Liver (tissue), 9 donors: ENCODE data around the gene PYCARD. TPM values are rescaled to one million over a fixed set of nuclear protein-coding genes. Genes with fewer than 3 reads are reported as not detected.

Experiments
- DNase-seq: peaks from one replicate; pipeline ENCODE4 v3.0.0-alpha.2; 2017; ENCODE audit warnings: low spot score
- H3K27ac ChIP-seq, 2 donors: one replicate each; pipeline ENCODE4 v1.7.0; 2013; ENCODE audit warnings: inconsistent platforms in 2 of 2, low read length in 2 of 2, control low read depth in 1 of 2, low read depth in 1 of 2, mild to moderate bottlenecking in 1 of 2
- H3K27me3 ChIP-seq, 4 donors: one replicate each; pipeline versions ENCODE4 v1.6.1 to v1.7.0; 2013; ENCODE audit warnings: low read length in 3 of 4, inconsistent platforms in 1 of 4, mild to moderate bottlenecking in 1 of 4, moderate library complexity in 1 of 4; ENCODE audit not compliant: control insufficient read depth in 4 of 4, insufficient read depth in 4 of 4
- H3K36me3 ChIP-seq, 4 donors: one replicate each; pipeline versions ENCODE4 v1.6.1 to v1.7.0; 2013; ENCODE audit warnings: low read length in 3 of 4, mild to moderate bottlenecking in 3 of 4, low read depth in 1 of 4, moderate library complexity in 1 of 4; ENCODE audit not compliant: control insufficient read depth in 4 of 4, insufficient read depth in 3 of 4
- H3K4me1 ChIP-seq, 4 donors: one replicate each; pipeline versions ENCODE4 v1.6.1 to v1.7.0; 2013; ENCODE audit warnings: low read length in 3 of 4, mild to moderate bottlenecking in 3 of 4, moderate library complexity in 1 of 4; ENCODE audit not compliant: control insufficient read depth in 4 of 4, insufficient read depth in 4 of 4
- H3K4me3 ChIP-seq, 3 donors: one replicate each; pipeline versions ENCODE4 v1.6.1 to v1.7.0; 2013; ENCODE audit warnings: low read length in 3 of 3, control low read depth in 1 of 3, low read depth in 1 of 3, mild to moderate bottlenecking in 1 of 3
- H3K9ac ChIP-seq, 2 donors: one replicate each; pipeline ENCODE4 v1.7.0; 2013; ENCODE audit warnings: low read length in 2 of 2, mild to moderate bottlenecking in 2 of 2, moderate library complexity in 2 of 2, control low read depth in 1 of 2, low read depth in 1 of 2
- H3K9me3 ChIP-seq, 4 donors: one replicate each; pipeline versions ENCODE4 v1.6.1 to v1.7.0; 2013; ENCODE audit warnings: low read length in 3 of 4; ENCODE audit not compliant: control insufficient read depth in 4 of 4
- ATF3 ChIP-seq: IDR thresholded peaks from 2 replicates; pipeline ENCODE4 v1.6.1; 2016; ENCODE audit warnings: antibody characterized with exemption
- EGR1 ChIP-seq, 2 donors: IDR thresholded peaks; 2 replicates each; pipeline ENCODE4 v1.6.1; 2016 to 2018; ENCODE audit warnings: antibody characterized with exemption in 2 of 2, low read depth in 2 of 2
- FOXA1 ChIP-seq: IDR thresholded peaks from 2 replicates; pipeline ENCODE4 v1.6.1; 2016; ENCODE audit warnings: antibody characterized with exemption
- FOXA2 ChIP-seq: IDR thresholded peaks from 2 replicates; pipeline ENCODE4 v1.6.1; 2016; ENCODE audit warnings: antibody characterized with exemption
- GABPA ChIP-seq, 2 donors: IDR thresholded peaks in 1 of 2; conservative IDR thresholded peaks in 1 of 2; 2 replicates each; pipeline ENCODE4 v1.6.1; 2016; ENCODE audit warnings: antibody characterized with exemption in 2 of 2, mild to moderate bottlenecking in 1 of 2, moderate library complexity in 1 of 2
- HNF4A ChIP-seq, 2 donors: conservative IDR thresholded peaks; 2 replicates each; pipeline ENCODE4 v1.6.1; 2016; ENCODE audit warnings: antibody characterized with exemption in 2 of 2, mild to moderate bottlenecking in 2 of 2
- HNF4G ChIP-seq: IDR thresholded peaks from 2 replicates; pipeline ENCODE4 v1.6.1; 2016; ENCODE audit warnings: antibody characterized with exemption
- JUND ChIP-seq, 2 donors: IDR thresholded peaks; 2 replicates each; pipeline ENCODE4 v1.6.1; 2016; ENCODE audit warnings: antibody characterized with exemption in 2 of 2
- NR2F2 ChIP-seq: IDR thresholded peaks from 2 replicates; pipeline ENCODE4 v1.6.1; 2016; ENCODE audit warnings: antibody characterized with exemption
- RAD21 ChIP-seq, 2 donors: IDR thresholded peaks; 2 replicates each; pipeline ENCODE4 v1.6.1; 2016; ENCODE audit warnings: antibody characterized with exemption in 2 of 2, mild to moderate bottlenecking in 2 of 2
- RXRA ChIP-seq, 2 donors: IDR thresholded peaks; 2 replicates each; pipeline ENCODE4 v1.6.1; 2017 to 2018; ENCODE audit warnings: antibody characterized with exemption in 2 of 2, mild to moderate bottlenecking in 1 of 2
- SP1 ChIP-seq: IDR thresholded peaks from 2 replicates; pipeline ENCODE4 v1.6.1; 2018; ENCODE audit warnings: antibody characterized with exemption, mild to moderate bottlenecking
- TAF1 ChIP-seq: conservative IDR thresholded peaks from 2 replicates; pipeline ENCODE4 v1.6.1; 2016; ENCODE audit warnings: antibody characterized with exemption, mild to moderate bottlenecking
- YY1 ChIP-seq: IDR thresholded peaks from 2 replicates; pipeline ENCODE4 v1.6.1; 2016; ENCODE audit warnings: antibody characterized with exemption, mild to moderate bottlenecking
- WGBS: extraction: QIAGEN DNeasy Blood & Tissue Kit; methylation state at CpG from one replicate; pipeline ENCODE4 v1.1.7; 2013; 5-methylcytosine and 5-hydroxymethylcytosine counted together
- polyA plus RNA-seq, 2 donors: library from polyadenylated mRNA; stranded (reverse) in 1 of 2; unstranded in 1 of 2; fragments of 200-250 nt in 1 of 2; fragments of >200 nt in 1 of 2; fragmentation: Nextera tagmentation in 1 of 2; extraction: Ambion mirVana in 1 of 2; gene quantifications; one replicate each; pipeline versions ENCODE4 v1.2.1 to v1.2.3, GENCODE V29; 2013 to 2015
- total RNA-seq, 2 donors: library from RNA; depleted of rRNA; stranded (reverse); fragments of >200 nt; gene quantifications; one replicate each; pipeline ENCODE4 v1.2.3, GENCODE V29; 2014
- TF ChIP-seq, protein P1 (sequence below): fragments of 150-350 bp; IDR thresholded peaks from 2 replicates; pipeline ENCODE4 v1.5.1; 2017; ENCODE audit warnings: improper control_type of control experiment, low read depth, low read length; ENCODE audit not compliant: missing input control
- TF ChIP-seq, protein P2 (sequence below): IDR thresholded peaks from 2 replicates; pipeline ENCODE4 v1.6.1; 2016; ENCODE audit warnings: antibody characterized with exemption
- TF ChIP-seq, protein P3 (sequence below): IDR thresholded peaks from 2 replicates; pipeline ENCODE4 v1.6.1; 2016; ENCODE audit warnings: antibody characterized with exemption
- TF ChIP-seq, protein P4 (sequence below): IDR thresholded peaks from 2 replicates; pipeline ENCODE4 v1.6.1; 2016; ENCODE audit warnings: antibody characterized with exemption, mild to moderate bottlenecking
- donor health status: healthy.
- donor health status: healthy.
- donor health status: healthy.
- donor health status: healthy.
- donor health status: healthy.

Gene PYCARD
- total and polyA plus RNA-seq, 4 donors = 6.7 to 35.9 (median 10.8) TPM

- TF ChIP-seq, protein P1, sequence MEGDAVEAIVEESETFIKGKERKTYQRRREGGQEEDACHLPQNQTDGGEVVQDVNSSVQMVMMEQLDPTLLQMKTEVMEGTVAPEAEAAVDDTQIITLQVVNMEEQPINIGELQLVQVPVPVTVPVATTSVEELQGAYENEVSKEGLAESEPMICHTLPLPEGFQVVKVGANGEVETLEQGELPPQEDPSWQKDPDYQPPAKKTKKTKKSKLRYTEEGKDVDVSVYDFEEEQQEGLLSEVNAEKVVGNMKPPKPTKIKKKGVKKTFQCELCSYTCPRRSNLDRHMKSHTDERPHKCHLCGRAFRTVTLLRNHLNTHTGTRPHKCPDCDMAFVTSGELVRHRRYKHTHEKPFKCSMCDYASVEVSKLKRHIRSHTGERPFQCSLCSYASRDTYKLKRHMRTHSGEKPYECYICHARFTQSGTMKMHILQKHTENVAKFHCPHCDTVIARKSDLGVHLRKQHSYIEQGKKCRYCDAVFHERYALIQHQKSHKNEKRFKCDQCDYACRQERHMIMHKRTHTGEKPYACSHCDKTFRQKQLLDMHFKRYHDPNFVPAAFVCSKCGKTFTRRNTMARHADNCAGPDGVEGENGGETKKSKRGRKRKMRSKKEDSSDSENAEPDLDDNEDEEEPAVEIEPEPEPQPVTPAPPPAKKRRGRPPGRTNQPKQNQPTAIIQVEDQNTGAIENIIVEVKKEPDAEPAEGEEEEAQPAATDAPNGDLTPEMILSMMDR = no peak
- TF ChIP-seq, protein P2, sequence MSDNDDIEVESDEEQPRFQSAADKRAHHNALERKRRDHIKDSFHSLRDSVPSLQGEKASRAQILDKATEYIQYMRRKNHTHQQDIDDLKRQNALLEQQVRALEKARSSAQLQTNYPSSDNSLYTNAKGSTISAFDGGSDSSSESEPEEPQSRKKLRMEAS = no peak
- no peak for TF ChIP-seq ATF3
- TF ChIP-seq GABPA (IDR thresholded peaks at IDR 0.05 in 1 of 2, conservative IDR thresholded peaks at IDR 0.05 in 1 of 2) = no peak
- no peak for TF ChIP-seq NR2F2
These were observed 13.8 kb downstream of the PYCARD start (continued) for GRCh38 chr16:31188450-31189411.

GRCh38 chr16:31187808-31188189, 14.8 kb downstream of the PYCARD start:
- no peak for DNase-seq
- H3K9ac ChIP-seq = no peak overlapping the region
- H3K4me1 ChIP-seq = peaks cover 0 to 10% (median 4%) of the 10 kb centered on the region in 4 donors
- H3K27ac ChIP-seq = no peak overlapping the region
- H3K36me3 ChIP-seq = peaks cover 23 to 93% (median 90%) of the 10 kb centered on the region in 4 donors
- TF ChIP-seq FOXA2 (no peak), HNF4G (no peak), NR2F2 (no peak), HNF4A (conservative IDR thresholded peaks at IDR 0.05) (no peak), FOXA1 (no peak), SP1 (no peak), GABPA (IDR thresholded peaks at IDR 0.05 in 1 of 2, conservative IDR thresholded peaks at IDR 0.05 in 1 of 2) (no peak), YY1 (no peak), ATF3 (no peak), RAD21 (IDR thresholded peaks at IDR 0.05) (no peak), JUND (IDR thresholded peaks at IDR 0.05) (no peak), RXRA (IDR thresholded peaks at IDR 0.05) (no peak), TAF1 (no peak), EGR1 (IDR thresholded peaks at IDR 0.05; ENCODE audit: low read depth in 2 of 2) (no peak)
- TF ChIP-seq, protein P2 = no peak
- TF ChIP-seq, protein P3, sequence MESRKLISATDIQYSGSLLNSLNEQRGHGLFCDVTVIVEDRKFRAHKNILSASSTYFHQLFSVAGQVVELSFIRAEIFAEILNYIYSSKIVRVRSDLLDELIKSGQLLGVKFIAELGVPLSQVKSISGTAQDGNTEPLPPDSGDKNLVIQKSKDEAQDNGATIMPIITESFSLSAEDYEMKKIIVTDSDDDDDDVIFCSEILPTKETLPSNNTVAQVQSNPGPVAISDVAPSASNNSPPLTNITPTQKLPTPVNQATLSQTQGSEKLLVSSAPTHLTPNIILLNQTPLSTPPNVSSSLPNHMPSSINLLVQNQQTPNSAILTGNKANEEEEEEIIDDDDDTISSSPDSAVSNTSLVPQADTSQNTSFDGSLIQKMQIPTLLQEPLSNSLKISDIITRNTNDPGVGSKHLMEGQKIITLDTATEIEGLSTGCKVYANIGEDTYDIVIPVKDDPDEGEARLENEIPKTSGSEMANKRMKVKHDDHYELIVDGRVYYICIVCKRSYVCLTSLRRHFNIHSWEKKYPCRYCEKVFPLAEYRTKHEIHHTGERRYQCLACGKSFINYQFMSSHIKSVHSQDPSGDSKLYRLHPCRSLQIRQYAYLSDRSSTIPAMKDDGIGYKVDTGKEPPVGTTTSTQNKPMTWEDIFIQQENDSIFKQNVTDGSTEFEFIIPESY = no peak
- TF ChIP-seq, protein P4, sequence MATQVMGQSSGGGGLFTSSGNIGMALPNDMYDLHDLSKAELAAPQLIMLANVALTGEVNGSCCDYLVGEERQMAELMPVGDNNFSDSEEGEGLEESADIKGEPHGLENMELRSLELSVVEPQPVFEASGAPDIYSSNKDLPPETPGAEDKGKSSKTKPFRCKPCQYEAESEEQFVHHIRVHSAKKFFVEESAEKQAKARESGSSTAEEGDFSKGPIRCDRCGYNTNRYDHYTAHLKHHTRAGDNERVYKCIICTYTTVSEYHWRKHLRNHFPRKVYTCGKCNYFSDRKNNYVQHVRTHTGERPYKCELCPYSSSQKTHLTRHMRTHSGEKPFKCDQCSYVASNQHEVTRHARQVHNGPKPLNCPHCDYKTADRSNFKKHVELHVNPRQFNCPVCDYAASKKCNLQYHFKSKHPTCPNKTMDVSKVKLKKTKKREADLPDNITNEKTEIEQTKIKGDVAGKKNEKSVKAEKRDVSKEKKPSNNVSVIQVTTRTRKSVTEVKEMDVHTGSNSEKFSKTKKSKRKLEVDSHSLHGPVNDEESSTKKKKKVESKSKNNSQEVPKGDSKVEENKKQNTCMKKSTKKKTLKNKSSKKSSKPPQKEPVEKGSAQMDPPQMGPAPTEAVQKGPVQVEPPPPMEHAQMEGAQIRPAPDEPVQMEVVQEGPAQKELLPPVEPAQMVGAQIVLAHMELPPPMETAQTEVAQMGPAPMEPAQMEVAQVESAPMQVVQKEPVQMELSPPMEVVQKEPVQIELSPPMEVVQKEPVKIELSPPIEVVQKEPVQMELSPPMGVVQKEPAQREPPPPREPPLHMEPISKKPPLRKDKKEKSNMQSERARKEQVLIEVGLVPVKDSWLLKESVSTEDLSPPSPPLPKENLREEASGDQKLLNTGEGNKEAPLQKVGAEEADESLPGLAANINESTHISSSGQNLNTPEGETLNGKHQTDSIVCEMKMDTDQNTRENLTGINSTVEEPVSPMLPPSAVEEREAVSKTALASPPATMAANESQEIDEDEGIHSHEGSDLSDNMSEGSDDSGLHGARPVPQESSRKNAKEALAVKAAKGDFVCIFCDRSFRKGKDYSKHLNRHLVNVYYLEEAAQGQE = no peak
- TF ChIP-seq, protein P1 = no peak
- H3K27me3 ChIP-seq = no peaks in the 10 kb centered on the region
- WGBS = 91% methylated on average over 8 of the region's 8 CpGs
- H3K9me3 ChIP-seq = no peaks in the 10 kb centered on the region
- H3K4me3 ChIP-seq = no peak overlapping the region
